GM21723 (cell line): ENCODE results near the gene ADCY5.
"Not testable (repeated sequence)": the region's sequence is repeated elsewhere in the genome, so short reads cannot be mapped to it uniquely, and the experiment has no call there.

ENCODE experiments used
- ATAC-seq: cut with Tn5 transposase; IDR thresholded peaks from one replicate; pipeline ENCODE4 v1.9.1; 2021; ENCODE audit warnings: mild to moderate bottlenecking, moderate library complexity; ENCODE audit not compliant: unreplicated experiment

The ADCY5 gene

DNA sequence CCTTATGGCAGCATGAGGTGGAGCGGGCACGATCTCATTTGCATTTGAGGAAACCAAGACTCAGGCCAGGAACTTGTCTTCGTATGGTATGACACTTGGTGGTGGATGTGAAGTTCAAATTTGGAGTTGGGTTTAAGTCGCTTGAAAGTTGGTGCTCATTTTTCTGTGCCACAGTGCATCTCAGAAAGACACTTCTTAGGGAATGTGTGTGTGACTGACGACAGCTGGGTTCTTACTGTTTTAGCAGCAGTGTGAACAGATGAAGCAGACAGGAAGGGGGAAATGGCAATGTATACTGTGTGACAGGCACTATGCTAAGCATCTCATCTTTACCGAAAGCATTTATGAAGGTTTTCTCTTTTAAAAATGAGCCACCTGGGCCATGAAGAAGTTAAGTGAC, 171.8 kb downstream of the ADCY5 start:
- no peak for ATAC-seq

DNA sequence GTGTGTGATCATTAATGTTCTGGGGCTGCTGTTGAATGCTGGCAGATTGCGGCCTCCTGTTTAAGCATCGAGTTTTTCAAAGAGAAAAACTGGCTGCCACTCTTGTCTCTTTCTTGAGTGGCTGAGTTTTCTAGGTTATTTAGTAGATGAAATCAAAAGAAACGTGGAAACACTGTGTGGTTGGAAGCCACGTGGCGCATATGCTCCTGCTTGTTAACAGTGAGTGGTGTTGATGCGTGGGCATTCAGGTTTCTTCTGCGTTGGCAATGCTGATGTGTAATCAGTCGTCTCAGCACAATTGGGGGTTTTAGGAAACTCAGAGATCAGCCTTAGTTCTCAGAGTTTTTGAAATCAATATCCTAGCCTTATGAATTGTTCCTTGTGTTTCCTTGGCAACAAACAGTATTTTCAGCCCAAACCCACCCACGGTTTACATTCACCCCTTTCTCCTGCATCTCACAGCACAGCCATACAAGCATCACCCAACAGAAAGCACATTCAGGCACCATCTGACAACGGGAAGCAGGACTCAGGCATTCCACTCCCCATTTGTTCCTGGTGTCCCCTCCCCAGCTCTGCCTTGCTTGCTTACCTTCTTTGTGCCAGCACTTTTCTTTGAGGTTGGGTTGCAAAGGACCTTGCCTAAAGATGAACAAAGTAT, 172.4 kb downstream of the ADCY5 start:
- ATAC-seq = no peak

DNA sequence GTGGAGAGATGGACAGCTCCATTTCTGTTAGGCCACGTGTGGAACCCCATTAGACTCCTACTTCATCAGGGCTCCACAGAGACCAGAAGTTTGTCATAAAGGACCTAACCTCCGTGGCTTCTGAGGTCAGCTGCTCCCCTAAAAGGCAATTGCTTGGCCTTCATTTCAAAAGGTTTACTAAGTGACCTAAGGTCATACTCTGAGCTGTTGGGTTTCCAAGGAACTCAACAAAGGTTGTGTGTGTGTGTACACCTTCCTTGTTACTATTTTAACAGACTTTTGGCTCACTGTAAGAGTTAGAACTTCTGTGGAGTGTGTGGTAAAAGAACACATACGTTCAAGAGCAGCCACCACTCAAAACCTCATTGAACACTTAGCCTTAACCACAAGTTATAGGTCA, 173.2 kb downstream of the ADCY5 start:
- ATAC-seq = no peak

DNA sequence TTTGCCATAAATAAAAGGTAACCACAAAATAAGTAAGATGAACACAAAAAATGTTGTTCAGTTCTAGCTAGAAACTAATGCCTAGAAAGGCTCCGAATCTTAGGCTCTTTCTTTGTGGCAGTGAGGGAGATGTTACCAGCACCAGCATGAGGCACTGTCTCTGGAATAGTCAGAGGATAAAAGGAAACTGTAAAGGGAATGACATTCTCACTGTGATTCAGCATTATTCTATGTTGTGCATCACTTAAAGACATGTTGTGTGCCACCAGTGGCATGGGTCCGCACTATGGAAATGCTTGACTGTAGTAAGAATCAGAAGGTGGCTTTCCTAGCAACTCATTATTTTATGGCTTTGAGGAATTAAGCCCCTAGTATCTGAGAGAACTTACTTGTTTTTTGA, 176.3 kb downstream of the ADCY5 start:
- no peak for ATAC-seq

DNA sequence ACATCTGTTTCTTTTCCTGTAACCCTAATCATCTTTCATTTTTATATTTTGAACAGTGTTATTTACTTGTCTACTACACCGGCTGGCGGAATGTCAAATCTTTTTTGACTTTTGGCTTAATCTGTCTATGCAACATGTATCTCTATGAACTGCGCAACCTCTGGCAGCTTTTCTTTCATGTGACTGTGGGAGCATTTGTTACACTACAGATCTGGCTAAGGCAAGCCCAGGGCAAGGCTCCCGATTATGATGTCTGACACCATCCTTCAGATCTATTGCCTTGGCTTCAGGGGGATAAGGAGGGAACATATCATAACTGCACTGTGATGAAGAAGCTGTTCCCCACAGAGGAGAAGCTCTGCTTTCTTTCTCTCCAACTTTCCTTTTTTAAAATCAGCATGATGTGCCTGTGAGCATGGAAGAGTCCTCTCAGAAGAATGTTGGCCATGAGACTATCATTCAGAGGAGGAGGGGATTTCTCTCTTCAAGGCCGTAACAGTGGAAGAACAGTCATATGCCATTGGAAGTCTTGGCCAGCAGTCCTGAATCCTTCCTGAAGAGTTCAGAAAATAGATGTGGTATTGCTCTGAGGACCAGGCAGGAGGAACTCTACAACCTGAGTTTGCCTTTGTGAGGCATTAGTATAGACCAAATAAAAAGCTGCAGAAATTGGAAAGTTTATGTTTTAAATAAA, 177.3 kb downstream of the ADCY5 start:
- ATAC-seq = no peak

DNA sequence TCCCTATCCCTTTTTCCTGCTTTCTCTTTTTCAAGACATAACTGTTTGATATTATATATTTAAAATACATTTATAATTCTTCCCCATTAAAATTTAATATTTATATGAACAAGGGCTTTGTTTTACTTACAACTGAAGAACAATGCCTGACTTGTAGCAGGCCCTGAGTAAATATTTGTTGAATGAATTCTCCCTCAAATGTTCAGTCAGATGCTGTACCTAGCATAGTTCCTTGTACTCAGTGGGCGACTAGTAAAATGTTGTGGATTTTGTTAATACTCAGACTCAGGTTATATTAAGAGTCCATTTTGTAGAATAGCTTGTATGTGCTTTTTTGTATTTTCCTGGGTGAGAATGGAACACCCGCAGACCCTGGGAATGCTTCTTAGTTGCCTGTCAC, 178.1 kb downstream of the ADCY5 start:
- ATAC-seq = no peak

DNA sequence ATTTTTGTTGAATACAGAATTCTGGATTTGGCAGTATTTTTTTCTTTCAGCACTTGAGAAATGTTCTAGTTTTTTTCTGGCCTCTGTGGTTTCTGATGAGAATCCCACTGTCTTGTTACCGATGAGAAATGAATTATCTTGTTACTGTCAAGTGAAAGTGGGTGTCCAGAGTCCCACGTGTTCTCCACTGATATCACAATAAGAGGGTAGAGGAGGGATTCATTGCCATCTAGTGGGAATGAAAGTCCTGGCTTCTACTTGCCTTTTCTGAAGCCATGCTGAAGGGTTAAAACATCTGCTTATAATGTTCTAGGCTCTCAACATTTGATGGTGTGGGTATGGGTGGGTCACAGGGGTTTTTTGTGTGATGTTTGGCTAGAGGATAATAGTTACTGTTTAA, 181.1 kb downstream of the ADCY5 start:
- ATAC-seq = no peak

DNA sequence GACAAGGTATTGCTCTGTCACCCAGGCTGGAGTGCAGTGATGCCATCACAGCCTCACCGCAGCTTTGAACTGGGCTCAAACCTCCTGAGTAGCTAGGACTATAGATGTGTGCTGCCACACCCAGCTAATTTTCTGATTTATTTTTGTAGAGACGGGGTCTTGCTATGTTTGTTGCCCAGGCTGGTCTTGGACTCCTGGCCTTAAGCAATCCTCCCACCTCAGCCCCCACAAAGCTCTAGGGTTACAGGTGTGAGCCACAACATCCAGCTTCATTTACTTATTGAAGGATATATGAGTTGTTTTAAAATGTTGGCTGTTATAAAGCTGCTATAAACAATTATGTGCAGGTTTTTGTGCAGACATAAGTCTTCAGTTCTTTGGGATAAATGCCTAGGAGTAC, 184.9 kb downstream of the ADCY5 start:
- no peak for ATAC-seq

DNA sequence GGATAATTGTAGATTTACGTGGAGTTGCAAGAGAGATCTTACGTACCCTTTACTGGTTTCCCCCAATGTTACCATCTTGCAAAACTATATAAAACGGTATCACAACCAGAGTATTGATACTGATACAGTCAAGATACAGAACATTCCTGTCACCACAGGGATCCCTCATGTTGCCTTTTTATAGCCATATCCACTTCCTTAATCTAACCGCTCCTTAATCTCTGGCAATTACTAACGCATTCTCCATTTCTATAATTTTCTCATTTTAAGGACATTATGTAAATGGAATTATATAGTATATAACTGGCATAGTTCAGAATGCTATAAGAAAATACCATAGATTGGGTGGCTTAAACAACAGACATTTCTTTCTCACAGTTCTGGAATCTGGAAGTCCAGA, 186.0 kb downstream of the ADCY5 start:
- ATAC-seq = no peak

DNA sequence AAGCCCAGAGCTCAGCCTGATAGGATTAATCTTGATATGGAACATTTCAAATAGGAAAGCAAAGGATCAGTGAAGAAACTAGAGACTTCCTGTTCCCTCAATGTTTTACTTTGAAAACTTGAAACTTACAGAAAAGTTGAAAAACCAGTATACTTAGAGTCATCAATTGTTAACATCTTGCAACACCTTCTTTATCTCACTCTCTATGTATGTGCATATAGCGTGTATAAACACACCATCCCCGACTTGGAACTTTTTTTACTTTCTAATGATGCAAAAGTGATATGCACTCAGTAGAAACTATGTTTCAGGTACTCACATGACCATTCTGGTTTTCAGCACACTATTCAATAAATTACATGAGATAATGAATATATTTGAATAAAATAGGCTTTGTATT, 186.7 kb downstream of the ADCY5 start:
- no peak for ATAC-seq

DNA sequence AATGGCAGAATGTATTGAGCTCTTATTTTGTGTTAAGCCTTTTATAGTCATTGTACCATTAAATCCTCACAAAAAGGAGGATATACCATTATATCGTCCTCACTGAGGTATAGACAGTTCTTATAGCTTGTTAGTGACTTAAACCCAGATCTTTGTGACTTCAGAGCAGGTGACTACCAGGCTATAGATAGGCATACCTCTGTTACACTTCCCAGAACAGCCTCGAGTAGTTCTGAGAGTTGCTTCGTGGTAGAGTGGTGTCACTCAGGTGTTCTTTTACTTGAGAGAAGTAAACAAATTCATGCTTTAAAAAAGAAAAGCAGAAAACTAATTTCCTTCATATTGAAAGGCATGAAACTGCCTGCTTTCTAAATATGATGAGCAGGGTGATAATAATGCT, 187.2 kb downstream of the ADCY5 start:
- peak; percentile 78 for ATAC-seq

DNA sequence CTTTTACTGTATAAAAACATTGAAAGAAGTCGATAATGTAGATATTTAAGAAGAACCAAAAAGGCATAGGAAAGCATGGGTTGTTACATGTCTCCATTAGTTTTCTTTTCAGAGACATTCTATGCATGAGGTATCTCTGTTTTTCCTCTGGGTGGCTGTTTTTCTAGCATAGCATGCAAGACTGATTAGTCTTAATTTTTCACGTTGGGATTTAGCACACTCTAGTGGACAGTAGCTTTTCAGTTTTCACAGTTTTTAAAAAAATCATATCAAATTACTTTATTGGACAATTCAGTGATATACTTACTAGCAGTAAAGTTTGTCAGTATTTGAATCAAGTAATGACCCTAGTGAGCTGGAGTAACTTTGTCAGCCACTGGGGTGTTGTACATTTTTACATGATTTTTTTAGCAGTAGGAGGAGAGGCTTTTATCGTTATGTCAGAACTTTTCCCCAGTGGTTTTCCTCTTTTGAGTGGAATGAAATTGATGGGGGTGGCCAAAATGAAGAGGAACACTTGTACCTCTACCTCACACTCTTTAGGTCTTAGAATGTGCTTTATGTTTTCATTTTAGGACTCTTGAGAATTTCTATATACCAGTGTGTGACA, 190.0 kb downstream of the ADCY5 start:
- ATAC-seq = no peak

DNA sequence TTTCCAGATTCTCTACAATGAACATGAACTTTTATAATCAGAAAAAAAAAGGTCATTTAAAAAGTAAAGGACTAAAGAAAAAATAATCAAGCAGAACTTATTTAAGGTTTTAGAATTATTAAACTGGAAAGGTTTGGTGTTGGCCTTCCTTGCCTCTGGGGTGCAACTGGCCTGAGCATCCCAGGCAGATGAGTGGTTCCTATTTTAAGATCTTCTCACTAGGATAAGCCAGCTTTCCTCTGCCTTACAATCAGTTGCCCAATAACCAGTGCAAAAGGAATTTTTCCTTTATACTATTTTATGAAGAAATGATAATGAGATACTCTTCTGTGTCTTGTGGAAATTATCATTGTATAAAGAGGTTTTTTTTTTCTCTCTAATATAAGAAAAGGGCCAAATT, 190.5 kb downstream of the ADCY5 start:
- ATAC-seq = no peak

DNA sequence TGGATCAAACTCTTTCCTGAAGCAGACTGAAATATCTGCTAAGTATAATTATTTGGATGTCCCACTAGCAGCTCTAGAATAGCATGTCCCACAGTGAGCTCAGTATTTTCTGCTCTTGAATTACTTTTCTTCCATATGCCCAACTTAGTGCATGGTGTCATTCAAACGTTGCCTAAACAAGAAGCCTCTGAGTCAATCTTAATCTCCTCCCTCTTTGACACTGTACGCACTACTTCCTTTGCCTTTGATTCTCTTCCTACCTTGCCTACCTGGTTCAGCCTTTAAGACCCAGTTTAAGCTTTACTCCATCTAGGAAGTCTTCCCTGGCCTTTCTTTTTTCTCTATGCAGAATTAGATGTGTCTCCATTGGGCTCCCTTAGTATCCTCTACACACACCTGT, 192.6 kb downstream of the ADCY5 start:
- no peak for ATAC-seq

DNA sequence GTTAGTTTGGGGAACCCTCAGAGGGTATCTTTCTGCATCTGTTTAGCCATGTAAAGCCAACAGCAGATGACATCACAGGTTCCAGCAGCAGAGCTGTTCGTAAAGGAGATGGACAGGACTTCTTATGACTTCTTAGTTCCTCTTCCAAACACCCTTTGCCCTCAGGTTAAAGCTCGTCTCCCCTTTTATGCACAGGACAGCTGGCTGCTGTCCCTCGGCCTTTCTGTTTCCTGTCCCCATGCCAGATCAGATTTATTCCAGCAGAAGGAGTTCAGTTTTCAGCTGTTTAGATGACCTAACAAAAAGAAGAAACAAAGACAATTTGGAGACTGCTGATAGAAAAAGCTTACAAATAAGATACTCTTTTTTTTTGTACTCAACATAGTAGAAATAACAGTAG, 202.0 kb downstream of the ADCY5 start:
- ATAC-seq = no peak

DNA sequence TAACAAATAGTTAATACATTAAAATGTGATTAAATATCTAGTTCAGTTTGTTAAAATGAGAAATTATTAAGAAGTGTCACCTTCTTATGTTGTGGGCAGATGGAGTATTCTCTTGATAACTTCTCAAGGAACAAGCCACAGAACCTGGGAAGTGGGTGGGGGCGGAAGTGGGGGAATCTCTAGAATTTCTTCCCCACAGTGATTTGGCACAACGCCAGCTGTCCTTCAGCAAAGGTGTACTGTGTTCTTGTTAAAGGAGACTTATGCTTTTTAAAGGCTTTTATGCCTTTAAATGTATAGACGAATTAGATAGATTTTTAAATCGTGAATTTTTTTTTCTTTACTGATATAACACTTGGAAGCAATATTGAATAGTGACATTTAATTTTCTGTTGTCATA, 204.8 kb downstream of the ADCY5 start:
- no peak for ATAC-seq

DNA sequence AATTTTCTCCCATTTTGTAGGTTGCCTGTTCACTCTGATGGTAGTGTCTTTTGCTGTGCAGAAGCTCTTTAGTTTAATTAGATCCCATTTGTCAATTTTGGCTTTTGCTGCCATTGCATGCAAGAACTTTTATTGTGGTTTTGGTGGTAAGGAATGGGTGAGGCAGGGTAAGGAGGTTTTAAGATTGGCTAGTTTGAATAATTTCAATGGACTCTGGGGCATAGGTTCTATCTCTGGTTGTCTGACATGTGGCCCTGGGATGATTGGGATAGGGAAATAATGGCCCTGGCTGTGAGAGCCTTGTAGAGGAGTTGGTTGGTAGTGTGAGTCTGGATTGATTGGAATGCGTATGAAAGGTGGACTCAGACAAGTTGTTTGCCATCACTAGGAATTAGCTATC, 209.1 kb downstream of the ADCY5 start:
- ATAC-seq = no peak

DNA sequence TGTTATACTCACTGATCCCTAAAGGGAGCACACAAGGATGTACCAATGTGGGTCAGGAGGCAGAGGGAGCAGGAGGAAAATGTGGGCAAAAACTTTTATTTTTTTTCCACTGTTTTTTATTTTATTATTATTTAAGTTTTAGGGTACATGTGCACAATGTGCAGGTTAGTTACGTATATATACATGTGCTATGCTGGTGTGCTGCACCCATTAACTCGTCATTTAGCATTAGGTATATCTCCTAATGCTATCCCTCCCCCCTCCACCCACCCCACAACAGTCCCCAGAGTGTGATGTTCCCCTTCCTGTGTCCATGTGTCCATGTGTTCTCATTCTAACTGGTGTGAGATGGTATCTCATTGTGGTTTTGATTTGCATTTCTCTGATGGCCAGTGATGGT, 209.7 kb downstream of the ADCY5 start:
- not testable (repeated sequence) for ATAC-seq

DNA sequence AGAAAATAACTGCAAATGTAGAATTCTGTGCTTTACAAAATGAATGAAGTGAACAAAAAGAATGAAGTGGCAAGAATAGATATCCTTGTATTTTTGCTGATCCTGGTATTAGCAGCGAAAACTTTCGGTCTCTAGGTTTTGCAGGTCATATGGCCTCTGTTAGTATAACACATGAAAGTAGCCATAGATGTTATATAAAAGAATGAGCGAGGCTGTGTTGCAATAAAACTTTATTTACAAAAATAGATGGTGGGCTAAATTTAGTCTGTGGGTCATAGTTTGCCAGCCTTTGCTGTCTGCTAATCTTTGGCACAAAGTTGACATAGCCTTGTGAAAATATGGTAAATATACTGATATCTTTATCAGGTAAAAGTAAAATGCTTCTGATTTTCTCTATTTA, 212.0 kb downstream of the ADCY5 start:
- ATAC-seq = no peak
